ENCODE measurements around the gene CSTF1.

GRCh38 chr20:56389807-56390206 lies 2.6 kb upstream of the CSTF1 start:
- TF ChIP-seq, protein P1, sequence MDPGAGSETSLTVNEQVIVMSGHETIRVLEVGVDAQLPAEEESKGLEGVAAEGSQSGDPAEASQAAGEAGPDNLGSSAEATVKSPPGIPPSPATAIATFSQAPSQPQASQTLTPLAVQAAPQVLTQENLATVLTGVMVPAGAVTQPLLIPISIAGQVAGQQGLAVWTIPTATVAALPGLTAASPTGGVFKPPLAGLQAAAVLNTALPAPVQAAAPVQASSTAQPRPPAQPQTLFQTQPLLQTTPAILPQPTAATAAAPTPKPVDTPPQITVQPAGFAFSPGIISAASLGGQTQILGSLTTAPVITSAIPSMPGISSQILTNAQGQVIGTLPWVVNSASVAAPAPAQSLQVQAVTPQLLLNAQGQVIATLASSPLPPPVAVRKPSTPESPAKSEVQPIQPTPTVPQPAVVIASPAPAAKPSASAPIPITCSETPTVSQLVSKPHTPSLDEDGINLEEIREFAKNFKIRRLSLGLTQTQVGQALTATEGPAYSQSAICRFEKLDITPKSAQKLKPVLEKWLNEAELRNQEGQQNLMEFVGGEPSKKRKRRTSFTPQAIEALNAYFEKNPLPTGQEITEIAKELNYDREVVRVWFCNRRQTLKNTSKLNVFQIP (CRISPR knock-in tag; IDR thresholded peaks at IDR 0.05; ENCODE audit: borderline replicate concordance, low read depth): no peak
- TF ChIP-seq GLIS3 (CRISPR knock-in tag; IDR thresholded peaks at IDR 0.05) (no peak), PATZ1 (CRISPR knock-in tag; IDR thresholded peaks at IDR 0.05; ENCODE audit: borderline replicate concordance) (no peak), TCF4 (CRISPR knock-in tag; IDR thresholded peaks at IDR 0.05; ENCODE audit: borderline replicate concordance) (no peak), ZNF565 (CRISPR knock-in tag; conservative IDR thresholded peaks at IDR 0.05; ENCODE audit: low read depth) (no peak), ZFP3 (CRISPR knock-in tag; IDR thresholded peaks at IDR 0.05) (no peak), BACH2 (CRISPR knock-in tag; IDR thresholded peaks at IDR 0.05; ENCODE audit: borderline replicate concordance) (no peak), ISL1 (CRISPR knock-in tag; IDR thresholded peaks at IDR 0.05) (no peak), TOX (CRISPR knock-in tag; IDR thresholded peaks at IDR 0.05; ENCODE audit: borderline replicate concordance) (no peak), ARNTL (CRISPR knock-in tag; IDR thresholded peaks at IDR 0.05; ENCODE audit: borderline replicate concordance, low read depth) (no peak), CSDC2 (CRISPR knock-in tag; IDR thresholded peaks at IDR 0.05) (no peak)
- TF ChIP-seq, protein P2, sequence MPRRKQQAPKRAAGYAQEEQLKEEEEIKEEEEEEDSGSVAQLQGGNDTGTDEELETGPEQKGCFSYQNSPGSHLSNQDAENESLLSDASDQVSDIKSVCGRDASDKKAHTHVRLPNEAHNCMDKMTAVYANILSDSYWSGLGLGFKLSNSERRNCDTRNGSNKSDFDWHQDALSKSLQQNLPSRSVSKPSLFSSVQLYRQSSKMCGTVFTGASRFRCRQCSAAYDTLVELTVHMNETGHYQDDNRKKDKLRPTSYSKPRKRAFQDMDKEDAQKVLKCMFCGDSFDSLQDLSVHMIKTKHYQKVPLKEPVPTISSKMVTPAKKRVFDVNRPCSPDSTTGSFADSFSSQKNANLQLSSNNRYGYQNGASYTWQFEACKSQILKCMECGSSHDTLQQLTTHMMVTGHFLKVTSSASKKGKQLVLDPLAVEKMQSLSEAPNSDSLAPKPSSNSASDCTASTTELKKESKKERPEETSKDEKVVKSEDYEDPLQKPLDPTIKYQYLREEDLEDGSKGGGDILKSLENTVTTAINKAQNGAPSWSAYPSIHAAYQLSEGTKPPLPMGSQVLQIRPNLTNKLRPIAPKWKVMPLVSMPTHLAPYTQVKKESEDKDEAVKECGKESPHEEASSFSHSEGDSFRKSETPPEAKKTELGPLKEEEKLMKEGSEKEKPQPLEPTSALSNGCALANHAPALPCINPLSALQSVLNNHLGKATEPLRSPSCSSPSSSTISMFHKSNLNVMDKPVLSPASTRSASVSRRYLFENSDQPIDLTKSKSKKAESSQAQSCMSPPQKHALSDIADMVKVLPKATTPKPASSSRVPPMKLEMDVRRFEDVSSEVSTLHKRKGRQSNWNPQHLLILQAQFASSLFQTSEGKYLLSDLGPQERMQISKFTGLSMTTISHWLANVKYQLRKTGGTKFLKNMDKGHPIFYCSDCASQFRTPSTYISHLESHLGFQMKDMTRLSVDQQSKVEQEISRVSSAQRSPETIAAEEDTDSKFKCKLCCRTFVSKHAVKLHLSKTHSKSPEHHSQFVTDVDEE (CRISPR knock-in tag; IDR thresholded peaks at IDR 0.05): no peak
